Astrocyte of the spinal cord (primary cell): ENCODE data around the gene HRH2.

Experiments
- DNase-seq: peaks from one replicate; pipeline ENCODE4 v3.0.0; 2011; ENCODE audit warnings: low read depth, low spot score
- H3K4me3 ChIP-seq: 2 replicates; pipeline ENCODE4 v1.5.1; 2011; ENCODE audit warnings: low read depth, mild to moderate bottlenecking, low read length, moderate library complexity
- CTCF ChIP-seq: IDR thresholded peaks from 2 replicates; pipeline ENCODE4 v1.5.1; 2012; ENCODE audit warnings: low read depth, mild to moderate bottlenecking, low read length, inconsistent platforms
- in situ Hi-C: cut with HindIII; loops from 2 replicates; pipeline ENCODE4 v1.10.0; 2017; ENCODE audit warnings: low sequenced_read_pairs

The HRH2 gene

GRCh38 chr5:175686826-175687225, 29.0 kb downstream of the HRH2 start:
- H3K4me3 ChIP-seq = no peak overlapping the region
- in situ Hi-C loops = no loop called here
- no peak for TF ChIP-seq CTCF
- DNase-seq = no peak

DNA sequence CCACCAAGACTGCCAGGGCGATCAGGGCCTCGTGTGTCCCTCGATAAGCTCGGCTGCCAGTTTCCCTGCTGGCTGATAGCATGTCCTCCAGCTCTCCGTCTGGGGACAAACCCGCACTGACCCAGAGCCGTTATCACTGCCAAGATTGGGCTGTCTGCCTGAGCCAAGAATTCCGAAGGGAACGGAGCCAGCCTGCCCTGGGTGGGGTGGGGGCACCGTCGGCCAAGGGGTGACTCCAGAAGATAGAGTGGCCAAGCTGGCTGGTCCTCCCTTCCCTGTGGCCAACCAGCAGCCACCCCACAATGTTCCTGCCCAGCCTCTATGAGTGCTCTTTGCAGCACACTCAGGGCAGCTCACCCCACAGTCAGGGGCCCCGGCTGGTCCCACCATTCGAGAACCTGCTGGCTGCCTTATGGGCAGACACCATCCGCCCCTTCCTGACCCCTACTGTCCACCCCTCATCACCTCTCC, 29.4 kb downstream of the HRH2 start:
- no peak overlapping the region for H3K4me3 ChIP-seq
- TF ChIP-seq CTCF = no peak
- in situ Hi-C loops = no loop called here
- DNase-seq = no peak

DNA sequence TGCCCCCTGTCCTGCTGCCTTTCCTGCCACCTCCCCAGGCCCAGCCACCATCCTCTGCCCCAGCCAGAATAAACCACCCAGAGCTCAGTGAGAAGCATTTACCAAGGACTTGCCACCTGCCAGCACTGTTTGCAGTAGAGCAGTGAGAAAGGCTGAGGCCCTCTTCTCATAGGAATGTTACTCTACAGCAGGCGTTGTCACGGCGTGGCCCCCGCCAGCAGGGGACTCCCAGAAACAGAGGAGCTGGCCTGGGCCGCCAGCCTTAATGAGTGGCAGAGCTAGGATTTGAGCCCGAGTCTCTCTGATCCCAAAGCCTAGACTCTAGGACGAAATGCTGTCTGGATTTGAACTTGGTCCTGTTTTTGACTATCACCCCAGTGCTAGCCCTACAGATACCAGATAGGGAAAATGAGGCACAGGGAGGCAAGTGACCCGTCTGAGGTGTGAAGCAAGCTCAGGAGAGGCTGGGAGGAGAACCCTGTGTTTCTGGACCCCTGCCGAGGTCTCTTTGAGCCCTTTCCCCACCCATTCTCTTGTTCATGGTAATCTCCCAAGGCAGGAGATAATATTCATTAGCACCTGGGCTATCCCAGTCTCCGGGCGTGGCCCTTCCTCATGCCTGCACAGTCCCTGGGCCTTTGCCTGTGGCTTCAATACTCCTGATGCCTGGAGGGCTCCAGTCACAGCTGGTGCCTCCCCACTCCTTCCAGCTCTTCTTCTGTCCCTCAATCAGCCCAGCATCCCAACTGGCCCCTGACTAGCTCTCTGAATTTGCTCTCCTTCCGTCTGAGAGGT, 30.7 kb downstream of the HRH2 start:
- in situ Hi-C loops = no loop called here
- TF ChIP-seq CTCF = no peak
- DNase-seq = no peak
- no peak overlapping the region for H3K4me3 ChIP-seq

- in situ Hi-C loops = no loop called here
- H3K4me3 ChIP-seq = no peak overlapping the region
- peak; percentile 1 for DNase-seq
- no peak for TF ChIP-seq CTCF
Observed at GRCh38 chr5:175689147-175689991, 31.5 kb downstream of the HRH2 start.

GRCh38 chr5:175690025-175690424, 32.2 kb downstream of the HRH2 start:
- H3K4me3 ChIP-seq = no peak overlapping the region
- in situ Hi-C loops = no loop called here
- no peak for DNase-seq
- no peak for TF ChIP-seq CTCF

DNA sequence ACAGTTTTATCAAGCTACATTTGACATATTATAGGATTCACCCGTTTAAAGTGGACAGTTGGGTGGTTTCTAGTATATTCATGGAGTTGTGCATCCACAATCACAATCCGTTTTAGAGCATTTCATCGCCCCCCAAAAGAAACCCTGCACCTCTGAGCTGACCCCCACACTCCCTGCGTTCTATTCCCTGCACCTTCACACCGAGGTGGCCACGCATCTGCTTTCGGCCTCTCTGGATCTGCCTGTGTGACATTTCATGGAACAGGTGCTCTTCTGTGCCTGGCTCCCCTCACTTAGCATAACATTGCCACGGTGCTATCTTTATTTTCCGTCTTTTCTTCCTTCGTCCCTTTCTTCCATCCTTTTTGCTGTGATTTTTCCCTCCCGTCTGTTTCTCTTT, 32.7 kb downstream of the HRH2 start:
- DNase-seq = no peak
- no peak for TF ChIP-seq CTCF
- no peak overlapping the region for H3K4me3 ChIP-seq
- in situ Hi-C loops = no loop called here
